ENCODE data around the gene NFATC3. TPM values are rescaled to one million over a fixed set of nuclear protein-coding genes. Genes with fewer than 3 reads are reported as not detected.

NFATC3 gene
- total RNA-seq, 1 experiment from 2014 or later: 33.0 TPM

DNA sequence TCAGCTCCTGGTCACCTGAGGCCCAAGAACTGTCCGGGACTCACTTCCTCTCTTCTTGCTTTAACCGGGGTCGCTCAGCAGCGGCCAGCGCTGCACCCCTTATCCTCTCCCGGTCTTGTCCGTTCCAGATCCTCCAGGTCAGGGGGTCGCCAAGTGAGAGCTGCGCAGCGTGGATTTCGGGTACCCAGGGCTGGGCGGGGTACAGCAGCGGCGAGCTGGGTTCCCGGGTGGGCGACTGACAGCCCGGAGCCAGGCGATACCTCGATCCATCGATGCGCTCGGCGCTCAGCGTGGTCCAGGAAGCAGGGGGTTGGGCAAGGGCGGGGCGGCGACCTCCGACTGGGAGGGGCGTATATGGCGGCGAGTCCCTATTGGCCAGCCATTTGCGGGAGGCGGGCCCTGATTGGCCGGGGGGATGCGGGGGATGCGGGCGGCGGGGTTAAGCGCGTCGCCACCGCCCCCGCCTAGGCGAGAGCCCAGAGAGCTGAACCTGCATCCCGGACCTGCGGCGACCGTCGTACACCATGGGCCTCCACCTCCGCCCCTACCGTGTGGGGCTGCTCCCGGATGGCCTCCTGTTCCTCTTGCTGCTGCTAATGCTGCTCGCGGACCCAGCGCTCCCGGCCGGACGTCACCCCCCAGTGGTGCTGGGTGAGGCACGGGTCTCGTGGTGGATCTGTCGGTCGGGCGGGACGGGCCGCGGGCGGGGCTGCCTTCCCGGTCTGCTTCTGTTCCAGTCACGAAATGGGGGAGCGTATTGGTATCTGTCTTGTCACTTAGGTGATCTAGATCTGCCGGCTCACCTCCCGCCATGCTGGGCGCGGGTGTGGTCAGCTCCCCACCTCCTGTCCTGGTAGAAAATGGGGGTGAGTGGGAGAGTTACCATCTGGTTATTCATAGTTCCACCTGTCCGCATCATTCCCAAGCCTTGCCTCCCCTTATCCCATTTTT, 160.0 kb downstream of the NFATC3 start, which contains the start of gene PLA2G15:
TSS of gene PLA2G15 (plus strand) at position 471 of the 951 bp plus-strand sequence. CDS start at position 525, 54 bp downstream.
- H3K56ac ChIP-seq (ENCODE audit: insufficient read length, low read depth, low read length): no peak within 1 kb of the TSS
- H3K27ac ChIP-seq (ENCODE audit: insufficient read length, low read depth, low read length): no peak within 1 kb of the TSS
- H2AFZ ChIP-seq (ENCODE audit: low read length): no peak within 1 kb of the TSS
- no peak within 1 kb of the TSS for H2BK12ac ChIP-seq (ENCODE audit: insufficient read length, low read depth, low read length)
- H2BK120ac ChIP-seq (ENCODE audit: low read depth, low read length, poor library complexity, severe bottlenecking): no peak within 1 kb of the TSS
- Mint-ChIP-seq H3K27me3 (ENCODE audit: low read depth) (peaks cover 18% of the 10 kb centered on the region), H3K36me3 (ENCODE audit: insufficient read depth in 1 of 3, low read depth in 3 of 3) (peaks cover 0 to 7% (median 6%) of the 10 kb centered on the region in 3 experiments; a peak in 4 of 7 replicates), H3K9me3 (no peaks in the 10 kb centered on the region), H3K27ac (no peak within 1 kb of the TSS; a peak in 2 of 7 replicates), H3K4me1 (peaks cover 15 to 16% of the 10 kb centered on the region in 2 experiments), H3K4me3 (peak within 1 kb of the TSS; percentile 88 to 93)
- H3K4me2 ChIP-seq (ENCODE audit: insufficient read depth, insufficient read length, low read length): peak within 1 kb of the TSS; percentile 49
- H3K14ac ChIP-seq (ENCODE audit: insufficient read depth, low read length): 0 out of 2 replicates have a peak within 1 kb of the TSS, but pooled peaks have one; percentile 51
- H3K79me2 ChIP-seq (ENCODE audit: insufficient read depth, low read length): no peaks in the 10 kb centered on the region
- H3K79me1 ChIP-seq (ENCODE audit: insufficient read depth, low read depth, low read length, poor library complexity, severe bottlenecking): no peaks in the 10 kb centered on the region
- no peak within 1 kb of the TSS for H2BK15ac ChIP-seq (ENCODE audit: low read depth, low read length)
- H3K4me1 ChIP-seq (ENCODE audit: insufficient read depth, low read length): no peaks in the 10 kb centered on the region
- H3K18ac ChIP-seq (ENCODE audit: insufficient read length, low read depth, low read length): no peak within 1 kb of the TSS
- H4K91ac ChIP-seq (ENCODE audit: insufficient read length, low read depth, low read length): no peak within 1 kb of the TSS
- no peak within 1 kb of the TSS for H3T11ph ChIP-seq (ENCODE audit: low read length)
- no peak within 1 kb of the TSS for H2AK5ac ChIP-seq (ENCODE audit: insufficient read length, low read length)
- H4K5ac ChIP-seq (ENCODE audit: insufficient read length, low read depth, low read length): no peak within 1 kb of the TSS
- H3K23ac ChIP-seq (ENCODE audit: insufficient read length, low read depth, low read length): no peak within 1 kb of the TSS
- TF ChIP-seq, protein P1, sequence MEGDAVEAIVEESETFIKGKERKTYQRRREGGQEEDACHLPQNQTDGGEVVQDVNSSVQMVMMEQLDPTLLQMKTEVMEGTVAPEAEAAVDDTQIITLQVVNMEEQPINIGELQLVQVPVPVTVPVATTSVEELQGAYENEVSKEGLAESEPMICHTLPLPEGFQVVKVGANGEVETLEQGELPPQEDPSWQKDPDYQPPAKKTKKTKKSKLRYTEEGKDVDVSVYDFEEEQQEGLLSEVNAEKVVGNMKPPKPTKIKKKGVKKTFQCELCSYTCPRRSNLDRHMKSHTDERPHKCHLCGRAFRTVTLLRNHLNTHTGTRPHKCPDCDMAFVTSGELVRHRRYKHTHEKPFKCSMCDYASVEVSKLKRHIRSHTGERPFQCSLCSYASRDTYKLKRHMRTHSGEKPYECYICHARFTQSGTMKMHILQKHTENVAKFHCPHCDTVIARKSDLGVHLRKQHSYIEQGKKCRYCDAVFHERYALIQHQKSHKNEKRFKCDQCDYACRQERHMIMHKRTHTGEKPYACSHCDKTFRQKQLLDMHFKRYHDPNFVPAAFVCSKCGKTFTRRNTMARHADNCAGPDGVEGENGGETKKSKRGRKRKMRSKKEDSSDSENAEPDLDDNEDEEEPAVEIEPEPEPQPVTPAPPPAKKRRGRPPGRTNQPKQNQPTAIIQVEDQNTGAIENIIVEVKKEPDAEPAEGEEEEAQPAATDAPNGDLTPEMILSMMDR (conservative IDR thresholded peaks at IDR 0.05): no peak
- no peak within 1 kb of the TSS for H2BK20ac ChIP-seq (ENCODE audit: low read depth, low read length, poor library complexity, severe bottlenecking)
- H2BK5ac ChIP-seq (ENCODE audit: insufficient read length, low read length): no peak within 1 kb of the TSS
- H3K27me3 ChIP-seq (ENCODE audit: insufficient read depth, low read length): no peaks in the 10 kb centered on the region; the same call in 1 of the 2 replicates
- H3K23me2 ChIP-seq (ENCODE audit: insufficient read length, low read depth, low read length, poor library complexity, severe bottlenecking): peaks cover 11% of the 10 kb centered on the region
- WGBS (ENCODE audit: extremely low coverage, insufficient read length, low lambda C conversion rate): no CpG with 5 or more reads among the region's 75 CpGs
- H4K20me1 ChIP-seq (ENCODE audit: control insufficient read depth, insufficient read depth, insufficient read length): no peaks in the 10 kb centered on the region
- H3K9ac ChIP-seq (ENCODE audit: extremely low read depth, insufficient read length, low read length): no peak within 1 kb of the TSS
- H4K8ac ChIP-seq (replicated peaks; ENCODE audit: insufficient read length, low read depth, low read length): no peak within 1 kb of the TSS
- no peak within 1 kb of the TSS for H3K4ac ChIP-seq (ENCODE audit: low read depth, low read length)
- DNase-seq: peak; percentile 95
- no peaks in the 10 kb centered on the region for H3K9me3 ChIP-seq (ENCODE audit: control insufficient read depth, low read depth, low read length)
